Liver (tissue), 3 donors: ENCODE measurements around the gene SLC24A1.

Experiments
- EGR1 ChIP-seq, 2 donors: IDR thresholded peaks; 2 replicates each; pipeline ENCODE4 v1.6.1; 2016 to 2018; ENCODE audit warnings: antibody characterized with exemption in 2 of 2, low read depth in 2 of 2
- FOXA1 ChIP-seq: IDR thresholded peaks from 2 replicates; pipeline ENCODE4 v1.6.1; 2016; ENCODE audit warnings: antibody characterized with exemption
- GABPA ChIP-seq, 2 donors: IDR thresholded peaks in 1 of 2; conservative IDR thresholded peaks in 1 of 2; 2 replicates each; pipeline ENCODE4 v1.6.1; 2016; ENCODE audit warnings: antibody characterized with exemption in 2 of 2, mild to moderate bottlenecking in 1 of 2, moderate library complexity in 1 of 2
- HNF4G ChIP-seq: IDR thresholded peaks from 2 replicates; pipeline ENCODE4 v1.6.1; 2016; ENCODE audit warnings: antibody characterized with exemption
- JUND ChIP-seq, 2 donors: IDR thresholded peaks; 2 replicates each; pipeline ENCODE4 v1.6.1; 2016; ENCODE audit warnings: antibody characterized with exemption in 2 of 2
- RXRA ChIP-seq, 2 donors: IDR thresholded peaks; 2 replicates each; pipeline ENCODE4 v1.6.1; 2017 to 2018; ENCODE audit warnings: antibody characterized with exemption in 2 of 2, mild to moderate bottlenecking in 1 of 2
- TAF1 ChIP-seq: conservative IDR thresholded peaks from 2 replicates; pipeline ENCODE4 v1.6.1; 2016; ENCODE audit warnings: antibody characterized with exemption, mild to moderate bottlenecking
- TF ChIP-seq, protein P1 (sequence below): fragments of 150-350 bp; IDR thresholded peaks from 2 replicates; pipeline ENCODE4 v1.5.1; 2017; ENCODE audit warnings: improper control_type of control experiment, low read depth, low read length; ENCODE audit not compliant: missing input control
- TF ChIP-seq, protein P2 (sequence below): IDR thresholded peaks from 2 replicates; pipeline ENCODE4 v1.6.1; 2016; ENCODE audit warnings: antibody characterized with exemption
- TF ChIP-seq, protein P3 (sequence below): IDR thresholded peaks from 2 replicates; pipeline ENCODE4 v1.6.1; 2016; ENCODE audit warnings: antibody characterized with exemption, mild to moderate bottlenecking
- TF ChIP-seq, protein P4 (sequence below): IDR thresholded peaks from 2 replicates; pipeline ENCODE4 v1.6.1; 2016; ENCODE audit warnings: antibody characterized with exemption
- TF ChIP-seq, protein P5 (sequence below): IDR thresholded peaks from 2 replicates; pipeline ENCODE4 v1.6.1; 2016; ENCODE audit warnings: antibody characterized with exemption
- donor health status: healthy.
- donor health status: healthy.

DNA sequence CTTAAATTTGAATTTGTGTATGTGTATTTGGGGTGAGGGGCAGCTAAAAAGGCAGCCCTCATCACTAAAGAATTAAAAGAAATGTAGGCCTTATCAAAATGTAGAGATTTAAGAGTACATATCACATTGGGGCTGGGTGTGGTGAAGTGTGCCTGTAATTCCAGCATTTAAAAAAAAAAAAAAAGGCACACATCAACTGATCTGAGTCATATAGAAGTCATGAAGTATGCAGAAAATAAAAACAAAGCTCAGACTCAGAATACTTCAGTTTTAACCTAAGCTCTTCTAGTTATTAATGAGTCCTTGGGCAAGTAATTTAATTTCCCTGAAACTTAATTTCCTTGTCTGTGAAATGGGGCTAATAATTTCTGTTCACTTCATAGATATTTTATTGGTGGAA lies 31.6 kb downstream of the SLC24A1 start:
- TF ChIP-seq, protein P1, sequence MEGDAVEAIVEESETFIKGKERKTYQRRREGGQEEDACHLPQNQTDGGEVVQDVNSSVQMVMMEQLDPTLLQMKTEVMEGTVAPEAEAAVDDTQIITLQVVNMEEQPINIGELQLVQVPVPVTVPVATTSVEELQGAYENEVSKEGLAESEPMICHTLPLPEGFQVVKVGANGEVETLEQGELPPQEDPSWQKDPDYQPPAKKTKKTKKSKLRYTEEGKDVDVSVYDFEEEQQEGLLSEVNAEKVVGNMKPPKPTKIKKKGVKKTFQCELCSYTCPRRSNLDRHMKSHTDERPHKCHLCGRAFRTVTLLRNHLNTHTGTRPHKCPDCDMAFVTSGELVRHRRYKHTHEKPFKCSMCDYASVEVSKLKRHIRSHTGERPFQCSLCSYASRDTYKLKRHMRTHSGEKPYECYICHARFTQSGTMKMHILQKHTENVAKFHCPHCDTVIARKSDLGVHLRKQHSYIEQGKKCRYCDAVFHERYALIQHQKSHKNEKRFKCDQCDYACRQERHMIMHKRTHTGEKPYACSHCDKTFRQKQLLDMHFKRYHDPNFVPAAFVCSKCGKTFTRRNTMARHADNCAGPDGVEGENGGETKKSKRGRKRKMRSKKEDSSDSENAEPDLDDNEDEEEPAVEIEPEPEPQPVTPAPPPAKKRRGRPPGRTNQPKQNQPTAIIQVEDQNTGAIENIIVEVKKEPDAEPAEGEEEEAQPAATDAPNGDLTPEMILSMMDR = no peak
- TF ChIP-seq, protein P2, sequence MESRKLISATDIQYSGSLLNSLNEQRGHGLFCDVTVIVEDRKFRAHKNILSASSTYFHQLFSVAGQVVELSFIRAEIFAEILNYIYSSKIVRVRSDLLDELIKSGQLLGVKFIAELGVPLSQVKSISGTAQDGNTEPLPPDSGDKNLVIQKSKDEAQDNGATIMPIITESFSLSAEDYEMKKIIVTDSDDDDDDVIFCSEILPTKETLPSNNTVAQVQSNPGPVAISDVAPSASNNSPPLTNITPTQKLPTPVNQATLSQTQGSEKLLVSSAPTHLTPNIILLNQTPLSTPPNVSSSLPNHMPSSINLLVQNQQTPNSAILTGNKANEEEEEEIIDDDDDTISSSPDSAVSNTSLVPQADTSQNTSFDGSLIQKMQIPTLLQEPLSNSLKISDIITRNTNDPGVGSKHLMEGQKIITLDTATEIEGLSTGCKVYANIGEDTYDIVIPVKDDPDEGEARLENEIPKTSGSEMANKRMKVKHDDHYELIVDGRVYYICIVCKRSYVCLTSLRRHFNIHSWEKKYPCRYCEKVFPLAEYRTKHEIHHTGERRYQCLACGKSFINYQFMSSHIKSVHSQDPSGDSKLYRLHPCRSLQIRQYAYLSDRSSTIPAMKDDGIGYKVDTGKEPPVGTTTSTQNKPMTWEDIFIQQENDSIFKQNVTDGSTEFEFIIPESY = no peak
- no peak for TF ChIP-seq EGR1 (IDR thresholded peaks at IDR 0.05; ENCODE audit: low read depth in 2 of 2)
- no peak for TF ChIP-seq FOXA1
- TF ChIP-seq HNF4G = no peak
- TF ChIP-seq RXRA (IDR thresholded peaks at IDR 0.05) = no peak
- TF ChIP-seq, protein P3, sequence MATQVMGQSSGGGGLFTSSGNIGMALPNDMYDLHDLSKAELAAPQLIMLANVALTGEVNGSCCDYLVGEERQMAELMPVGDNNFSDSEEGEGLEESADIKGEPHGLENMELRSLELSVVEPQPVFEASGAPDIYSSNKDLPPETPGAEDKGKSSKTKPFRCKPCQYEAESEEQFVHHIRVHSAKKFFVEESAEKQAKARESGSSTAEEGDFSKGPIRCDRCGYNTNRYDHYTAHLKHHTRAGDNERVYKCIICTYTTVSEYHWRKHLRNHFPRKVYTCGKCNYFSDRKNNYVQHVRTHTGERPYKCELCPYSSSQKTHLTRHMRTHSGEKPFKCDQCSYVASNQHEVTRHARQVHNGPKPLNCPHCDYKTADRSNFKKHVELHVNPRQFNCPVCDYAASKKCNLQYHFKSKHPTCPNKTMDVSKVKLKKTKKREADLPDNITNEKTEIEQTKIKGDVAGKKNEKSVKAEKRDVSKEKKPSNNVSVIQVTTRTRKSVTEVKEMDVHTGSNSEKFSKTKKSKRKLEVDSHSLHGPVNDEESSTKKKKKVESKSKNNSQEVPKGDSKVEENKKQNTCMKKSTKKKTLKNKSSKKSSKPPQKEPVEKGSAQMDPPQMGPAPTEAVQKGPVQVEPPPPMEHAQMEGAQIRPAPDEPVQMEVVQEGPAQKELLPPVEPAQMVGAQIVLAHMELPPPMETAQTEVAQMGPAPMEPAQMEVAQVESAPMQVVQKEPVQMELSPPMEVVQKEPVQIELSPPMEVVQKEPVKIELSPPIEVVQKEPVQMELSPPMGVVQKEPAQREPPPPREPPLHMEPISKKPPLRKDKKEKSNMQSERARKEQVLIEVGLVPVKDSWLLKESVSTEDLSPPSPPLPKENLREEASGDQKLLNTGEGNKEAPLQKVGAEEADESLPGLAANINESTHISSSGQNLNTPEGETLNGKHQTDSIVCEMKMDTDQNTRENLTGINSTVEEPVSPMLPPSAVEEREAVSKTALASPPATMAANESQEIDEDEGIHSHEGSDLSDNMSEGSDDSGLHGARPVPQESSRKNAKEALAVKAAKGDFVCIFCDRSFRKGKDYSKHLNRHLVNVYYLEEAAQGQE = no peak
- TF ChIP-seq, protein P4, sequence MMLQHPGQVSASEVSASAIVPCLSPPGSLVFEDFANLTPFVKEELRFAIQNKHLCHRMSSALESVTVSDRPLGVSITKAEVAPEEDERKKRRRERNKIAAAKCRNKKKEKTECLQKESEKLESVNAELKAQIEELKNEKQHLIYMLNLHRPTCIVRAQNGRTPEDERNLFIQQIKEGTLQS = no peak
- no peak for TF ChIP-seq JUND (IDR thresholded peaks at IDR 0.05)
- TF ChIP-seq GABPA (IDR thresholded peaks at IDR 0.05 in 1 of 2, conservative IDR thresholded peaks at IDR 0.05 in 1 of 2) = no peak
- no peak for TF ChIP-seq TAF1
- TF ChIP-seq, protein P5, sequence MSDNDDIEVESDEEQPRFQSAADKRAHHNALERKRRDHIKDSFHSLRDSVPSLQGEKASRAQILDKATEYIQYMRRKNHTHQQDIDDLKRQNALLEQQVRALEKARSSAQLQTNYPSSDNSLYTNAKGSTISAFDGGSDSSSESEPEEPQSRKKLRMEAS = no peak
